ENCODE results near the gene NUB1. TPM values are rescaled to one million over a fixed set of nuclear protein-coding genes. Genes with fewer than 3 reads are reported as not detected.

The NUB1 gene
- polyA plus RNA-seq, 3 donors: 32.0 to 39.2 (median 37.2) TPM

GRCh38 chr7:151394076-151395035 is 52.7 kb downstream of the NUB1 start:
- Mint-ChIP-seq H3K9me3 (peaks cover 9 to 18% (median 14%) of the 10 kb centered on the region in 7 donors), H3K36me3 (no peaks in the 10 kb centered on the region), H3K27me3 (ENCODE audit: low read depth in 3 of 3) (peaks cover 23 to 28% (median 25%) of the 10 kb centered on the region in 3 donors), H3K27ac (no peak overlapping the region), H3K4me3 (no peak overlapping the region), H3K4me1 (peaks cover 23% of the 10 kb centered on the region)
- H3K79me2 ChIP-seq (ENCODE audit: insufficient read depth, low read length): no peaks in the 10 kb centered on the region
- H3K9ac ChIP-seq (ENCODE audit: insufficient read depth, low read length, poor library complexity, severe bottlenecking): no peak overlapping the region
- DNase-seq: no peak
- peaks cover 12 to 13% of the 10 kb centered on the region in 2 donors for H3K4me1 ChIP-seq (ENCODE audit: control insufficient read depth in 1 of 2, insufficient read depth in 2 of 2, low read length in 2 of 2)
- H3K27ac ChIP-seq (ENCODE audit: low read depth in 1 of 2, low read length in 2 of 2): no peak overlapping the region
- no peaks in the 10 kb centered on the region for H4K20me1 ChIP-seq (ENCODE audit: insufficient read depth, low read length)
- H3K36me3 ChIP-seq (replicated peaks in 1 of 2; ENCODE audit: control insufficient read depth in 1 of 2, insufficient read depth in 2 of 2, low read length in 2 of 2): no peaks in the 10 kb centered on the region
- TF ChIP-seq CTCF (IDR thresholded peaks at IDR 0.05): no peak
- H3K9me3 ChIP-seq (replicated peaks in 1 of 2; ENCODE audit: control insufficient read depth in 1 of 2, insufficient read depth in 1 of 2, low read length in 2 of 2): peaks cover 7 to 13% of the 10 kb centered on the region in 2 donors
- no peaks in the 10 kb centered on the region for H3K27me3 ChIP-seq (ENCODE audit: control insufficient read depth in 2 of 2, insufficient read depth in 2 of 2, low read length in 2 of 2)
- 95% methylated on average over 27 of the region's 35 CpGs for WGBS (ENCODE audit: insufficient coverage)
- no peak overlapping the region for H2AFZ ChIP-seq (ENCODE audit: insufficient read depth, low read depth, low read length, poor library complexity, severe bottlenecking)
- intact Hi-C loops (cut with micrococcal nuclease): no loop called here
- no peak overlapping the region for H3K4me3 ChIP-seq (replicated peaks in 1 of 3; ENCODE audit: low read depth in 2 of 3, low read length in 3 of 3)
- H3K4me2 ChIP-seq (replicated peaks; ENCODE audit: extremely low read depth, low read length, poor library complexity, severe bottlenecking): no peak overlapping the region

DNA sequence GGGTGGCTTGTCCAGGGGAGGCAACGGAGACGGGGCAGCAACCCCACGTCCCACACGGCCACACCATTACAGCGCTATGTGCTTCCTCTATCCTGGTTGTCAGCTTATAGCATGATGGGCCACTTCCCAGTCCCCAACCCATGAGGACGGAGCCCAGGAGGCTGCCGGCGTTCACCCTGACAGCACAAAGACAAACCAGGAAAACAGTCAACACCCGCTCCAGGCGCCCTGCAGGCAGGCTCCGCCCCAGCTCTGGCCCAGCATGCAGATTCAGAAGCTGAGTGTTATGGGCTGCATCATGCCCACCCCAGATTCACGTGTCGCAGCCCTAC is 53.4 kb downstream of the NUB1 start:
- H3K4me2 ChIP-seq (replicated peaks; ENCODE audit: extremely low read depth, low read length, poor library complexity, severe bottlenecking): no peak overlapping the region
- H3K36me3 Mint-ChIP-seq: no peaks in the 10 kb centered on the region
- no peaks in the 10 kb centered on the region for H3K36me3 ChIP-seq (replicated peaks in 1 of 2; ENCODE audit: control insufficient read depth in 1 of 2, insufficient read depth in 2 of 2, low read length in 2 of 2)
- H3K9ac ChIP-seq (ENCODE audit: insufficient read depth, low read length, poor library complexity, severe bottlenecking): no peak overlapping the region
- no peaks in the 10 kb centered on the region for H4K20me1 ChIP-seq (ENCODE audit: insufficient read depth, low read length)
- no peak overlapping the region for H3K27ac Mint-ChIP-seq
- no peaks in the 10 kb centered on the region for H3K79me2 ChIP-seq (ENCODE audit: insufficient read depth, low read length)
- H3K9me3 ChIP-seq (replicated peaks in 1 of 2; ENCODE audit: control insufficient read depth in 1 of 2, insufficient read depth in 1 of 2, low read length in 2 of 2): peaks cover 7 to 13% of the 10 kb centered on the region in 2 donors
- peaks cover 10% of the 10 kb centered on the region in 2 donors for H3K4me1 ChIP-seq (ENCODE audit: control insufficient read depth in 1 of 2, insufficient read depth in 2 of 2, low read length in 2 of 2)
- no peak for DNase-seq
- H2AFZ ChIP-seq (ENCODE audit: insufficient read depth, low read depth, low read length, poor library complexity, severe bottlenecking): no peak overlapping the region
- H3K4me3 Mint-ChIP-seq: no peak overlapping the region
- peaks cover 22 to 27% (median 26%) of the 10 kb centered on the region in 3 donors for H3K27me3 Mint-ChIP-seq (ENCODE audit: low read depth in 3 of 3)
- intact Hi-C loops (cut with micrococcal nuclease): no loop called here
- H3K9me3 Mint-ChIP-seq: peaks cover 9 to 18% (median 11%) of the 10 kb centered on the region in 7 donors
- no peak overlapping the region for H3K27ac ChIP-seq (ENCODE audit: low read depth in 1 of 2, low read length in 2 of 2)
- TF ChIP-seq CTCF (IDR thresholded peaks at IDR 0.05): no peak
- no peak overlapping the region for H3K4me3 ChIP-seq (replicated peaks in 1 of 3; ENCODE audit: low read depth in 2 of 3, low read length in 3 of 3)
- 70% methylated on average over 7 of the region's 13 CpGs for WGBS (ENCODE audit: insufficient coverage)
- H3K4me1 Mint-ChIP-seq: peaks cover 19% of the 10 kb centered on the region
- H3K27me3 ChIP-seq (ENCODE audit: control insufficient read depth in 2 of 2, insufficient read depth in 2 of 2, low read length in 2 of 2): no peaks in the 10 kb centered on the region

Measured in CD14-positive monocyte (primary cell).